ENCODE data around the gene SDHC. TPM values are rescaled to one million over a fixed set of nuclear protein-coding genes. Genes with fewer than 3 reads are reported as not detected.

SDHC gene
- total and polyA plus RNA-seq, 2 of the 13 experiments (the other 11 are each of a cell fraction or from before 2014, with no cell fraction given) = 27.1 to 229 TPM

GRCh38 chr1:161398900-161399256 lies 84.7 kb downstream of the SDHC start (continued):
- TF ChIP-seq HNF4G (IDR thresholded peaks at IDR 0.05; ENCODE audit: borderline replicate concordance, low read depth, low read length) (no peak), HNF4G (CRISPR knock-in tag; IDR thresholded peaks at IDR 0.05; ENCODE audit: borderline replicate concordance, low read depth) (no peak), ZNF883 (CRISPR knock-in tag; IDR thresholded peaks at IDR 0.05; ENCODE audit: not compliant biosample characterization) (no peak), ZFYVE20 (CRISPR knock-in tag; IDR thresholded peaks at IDR 0.05; ENCODE audit: borderline replicate concordance, low read depth) (no peak), HOXD1 (CRISPR knock-in tag; IDR thresholded peaks at IDR 0.05) (no peak; the same call in 1 of the 2 replicates), KMT2A (CRISPR knock-in tag; IDR thresholded peaks at IDR 0.05) (no peak), FOXC1 (CRISPR knock-in tag; IDR thresholded peaks at IDR 0.05; ENCODE audit: borderline replicate concordance) (no peak), ZNF281 (CRISPR knock-in tag; IDR thresholded peaks at IDR 0.05; ENCODE audit: borderline replicate concordance) (no peak), TEF (CRISPR knock-in tag; IDR thresholded peaks at IDR 0.05) (no peak; the same call in 1 of the 2 replicates), ZNF282 (IDR thresholded peaks at IDR 0.05; ENCODE audit: partially characterized antibody) (no peak), ZBTB33 (CRISPR knock-in tag; IDR thresholded peaks at IDR 0.05) (no peak), MEIS2 (CRISPR knock-in tag; IDR thresholded peaks at IDR 0.05) (no peak), MYNN (CRISPR knock-in tag; IDR thresholded peaks at IDR 0.05; ENCODE audit: low read depth) (no peak), SIN3A (IDR thresholded peaks at IDR 0.05; ENCODE audit: borderline replicate concordance, low read depth, low read length) (0 out of 2 replicates have a peak, but pooled peaks have one; percentile 50), ZBTB21 (CRISPR knock-in tag; IDR thresholded peaks at IDR 0.05) (no peak)
- TF ChIP-seq, protein P1, sequence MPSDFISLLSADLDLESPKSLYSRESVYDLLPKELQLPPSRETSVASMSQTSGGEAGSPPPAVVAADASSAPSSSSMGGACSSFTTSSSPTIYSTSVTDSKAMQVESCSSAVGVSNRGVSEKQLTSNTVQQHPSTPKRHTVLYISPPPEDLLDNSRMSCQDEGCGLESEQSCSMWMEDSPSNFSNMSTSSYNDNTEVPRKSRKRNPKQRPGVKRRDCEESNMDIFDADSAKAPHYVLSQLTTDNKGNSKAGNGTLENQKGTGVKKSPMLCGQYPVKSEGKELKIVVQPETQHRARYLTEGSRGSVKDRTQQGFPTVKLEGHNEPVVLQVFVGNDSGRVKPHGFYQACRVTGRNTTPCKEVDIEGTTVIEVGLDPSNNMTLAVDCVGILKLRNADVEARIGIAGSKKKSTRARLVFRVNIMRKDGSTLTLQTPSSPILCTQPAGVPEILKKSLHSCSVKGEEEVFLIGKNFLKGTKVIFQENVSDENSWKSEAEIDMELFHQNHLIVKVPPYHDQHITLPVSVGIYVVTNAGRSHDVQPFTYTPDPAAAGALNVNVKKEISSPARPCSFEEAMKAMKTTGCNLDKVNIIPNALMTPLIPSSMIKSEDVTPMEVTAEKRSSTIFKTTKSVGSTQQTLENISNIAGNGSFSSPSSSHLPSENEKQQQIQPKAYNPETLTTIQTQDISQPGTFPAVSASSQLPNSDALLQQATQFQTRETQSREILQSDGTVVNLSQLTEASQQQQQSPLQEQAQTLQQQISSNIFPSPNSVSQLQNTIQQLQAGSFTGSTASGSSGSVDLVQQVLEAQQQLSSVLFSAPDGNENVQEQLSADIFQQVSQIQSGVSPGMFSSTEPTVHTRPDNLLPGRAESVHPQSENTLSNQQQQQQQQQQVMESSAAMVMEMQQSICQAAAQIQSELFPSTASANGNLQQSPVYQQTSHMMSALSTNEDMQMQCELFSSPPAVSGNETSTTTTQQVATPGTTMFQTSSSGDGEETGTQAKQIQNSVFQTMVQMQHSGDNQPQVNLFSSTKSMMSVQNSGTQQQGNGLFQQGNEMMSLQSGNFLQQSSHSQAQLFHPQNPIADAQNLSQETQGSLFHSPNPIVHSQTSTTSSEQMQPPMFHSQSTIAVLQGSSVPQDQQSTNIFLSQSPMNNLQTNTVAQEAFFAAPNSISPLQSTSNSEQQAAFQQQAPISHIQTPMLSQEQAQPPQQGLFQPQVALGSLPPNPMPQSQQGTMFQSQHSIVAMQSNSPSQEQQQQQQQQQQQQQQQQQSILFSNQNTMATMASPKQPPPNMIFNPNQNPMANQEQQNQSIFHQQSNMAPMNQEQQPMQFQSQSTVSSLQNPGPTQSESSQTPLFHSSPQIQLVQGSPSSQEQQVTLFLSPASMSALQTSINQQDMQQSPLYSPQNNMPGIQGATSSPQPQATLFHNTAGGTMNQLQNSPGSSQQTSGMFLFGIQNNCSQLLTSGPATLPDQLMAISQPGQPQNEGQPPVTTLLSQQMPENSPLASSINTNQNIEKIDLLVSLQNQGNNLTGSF (CRISPR knock-in tag; IDR thresholded peaks at IDR 0.05) = 0 out of 2 replicates have a peak, but pooled peaks have one; percentile 36
- TF ChIP-seq, protein P2, sequence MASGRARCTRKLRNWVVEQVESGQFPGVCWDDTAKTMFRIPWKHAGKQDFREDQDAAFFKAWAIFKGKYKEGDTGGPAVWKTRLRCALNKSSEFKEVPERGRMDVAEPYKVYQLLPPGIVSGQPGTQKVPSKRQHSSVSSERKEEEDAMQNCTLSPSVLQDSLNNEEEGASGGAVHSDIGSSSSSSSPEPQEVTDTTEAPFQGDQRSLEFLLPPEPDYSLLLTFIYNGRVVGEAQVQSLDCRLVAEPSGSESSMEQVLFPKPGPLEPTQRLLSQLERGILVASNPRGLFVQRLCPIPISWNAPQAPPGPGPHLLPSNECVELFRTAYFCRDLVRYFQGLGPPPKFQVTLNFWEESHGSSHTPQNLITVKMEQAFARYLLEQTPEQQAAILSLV (CRISPR knock-in tag; IDR thresholded peaks at IDR 0.05; ENCODE audit: borderline replicate concordance) = no peak
